ENCODE data around the gene UBR2. TPM values are rescaled to one million over a fixed set of nuclear protein-coding genes. Genes with fewer than 3 reads are reported as not detected.

The UBR2 gene
- total RNA-seq, result 10 to 100 TPM; 41.1 to 47.6 (median 44.8) TPM
- total RNA-seq (2013), result 46.3 TPM
- 56.4 to 239 (median 135) reads per million in 29 experiments for total RNA-seq

GRCh38 chr6:42563697-42564505 is at the start of gene UBR2:
Gene UBR2, plus strand, starts transcription at chr6:42564029. Its CDS starts 291 bp downstream, at chr6:42564320.
- Histone ChIP-seq H3K27me3 (replicated peaks in 1 of 2; ENCODE audit: control insufficient read depth in 2 of 2, extremely low read depth in 1 of 2, insufficient read depth in 2 of 2, low read length in 1 of 2) (no peaks in the 10 kb centered on the region), H3K27ac (ENCODE audit: low read length) (peak within 1 kb of the TSS; percentile 93), H3K36me3 (ENCODE audit: control insufficient read depth in 2 of 2, extremely low read depth in 1 of 2, insufficient read depth in 1 of 2, low read length in 1 of 2) (no peaks in the 10 kb centered on the region), H3K4me1 (ENCODE audit: control insufficient read depth in 1 of 2, extremely low read depth in 1 of 2, insufficient read depth in 2 of 2, low read length in 2 of 2) (peaks cover 15 to 26% of the 10 kb centered on the region in 2 experiments), H3K4me3 (ENCODE audit: control insufficient read depth in 1 of 2, extremely low read depth in 1 of 2, low read length in 1 of 2) (peak within 1 kb of the TSS; percentile 94 to 100), H3K9me3 (no peaks in the 10 kb centered on the region)
- ATAC-seq (replicated peaks in 1 of 4), result peak; percentile 96 to 98 (median 96)
- POLR2A ChIA-PET, result interaction anchor here in 1 of 2 donors (0.5 to 0.9 kb wide), 4 partner anchors 136 to 1082 kb away, joined by 3 to 4 read pairs (median 4); no protein-coding TSS in a partner anchor
- H3K4me1 Mint-ChIP-seq, result peaks cover 36 to 44% (median 39%) of the 10 kb centered on the region in 3 donors
- H3K9me3 Mint-ChIP-seq, result no peaks in the 10 kb centered on the region
- CTCF ChIA-PET, result interaction anchor here (0.5 to 3.6 kb wide), 13 partner anchors 8 to 580 kb away, joined by 3 to 21 read pairs (median 3); no protein-coding TSS in a partner anchor
- peak within 1 kb of the TSS; percentile 93 to 99 (median 96) for H3K4me3 Mint-ChIP-seq
- WGBS (ENCODE audit: insufficient coverage), result under 1% methylated on average over 43 of the region's 50 CpGs
- peak within 1 kb of the TSS; percentile 90 to 93 for H3K27ac Mint-ChIP-seq
- H3K36me3 Mint-ChIP-seq, result peaks cover 5% of the 10 kb centered on the region
- peak; percentile 77 to 96 (median 88) for DNase-seq
- H3K27me3 Mint-ChIP-seq, result peaks cover 0 to 3% of the 10 kb centered on the region in 2 donors

GRCh38 chr6:42514745-42515144 is 49.1 kb upstream of the UBR2 start:
- Histone ChIP-seq H3K4me1 (ENCODE audit: control insufficient read depth in 1 of 2, extremely low read depth in 1 of 2, insufficient read depth in 2 of 2, low read length in 2 of 2) (no peaks in the 10 kb centered on the region), H3K36me3 (ENCODE audit: control insufficient read depth in 2 of 2, extremely low read depth in 1 of 2, insufficient read depth in 1 of 2, low read length in 1 of 2) (no peaks in the 10 kb centered on the region), H3K9me3 (no peaks in the 10 kb centered on the region), H3K27ac (ENCODE audit: low read length) (no peak overlapping the region), H3K27me3 (replicated peaks in 1 of 2; ENCODE audit: control insufficient read depth in 2 of 2, extremely low read depth in 1 of 2, insufficient read depth in 2 of 2, low read length in 1 of 2) (no peaks in the 10 kb centered on the region), H3K4me3 (ENCODE audit: control insufficient read depth in 1 of 2, extremely low read depth in 1 of 2, low read length in 1 of 2) (no peak overlapping the region)
- Mint-ChIP-seq H3K9me3 (peaks cover under 1% of the 10 kb centered on the region in 3 donors), H3K36me3 (no peaks in the 10 kb centered on the region), H3K27me3 (no peaks in the 10 kb centered on the region), H3K27ac (no peak overlapping the region), H3K4me1 (no peaks in the 10 kb centered on the region), H3K4me3 (no peak overlapping the region)
- ChIA-PET POLR2A (no interaction called here), CTCF (no interaction called here)
- 83% methylated on average over 1 of the region's 1 CpG for WGBS (ENCODE audit: insufficient coverage)
- DNase-seq, result no peak
- no peak for ATAC-seq (replicated peaks in 1 of 4)

DNA sequence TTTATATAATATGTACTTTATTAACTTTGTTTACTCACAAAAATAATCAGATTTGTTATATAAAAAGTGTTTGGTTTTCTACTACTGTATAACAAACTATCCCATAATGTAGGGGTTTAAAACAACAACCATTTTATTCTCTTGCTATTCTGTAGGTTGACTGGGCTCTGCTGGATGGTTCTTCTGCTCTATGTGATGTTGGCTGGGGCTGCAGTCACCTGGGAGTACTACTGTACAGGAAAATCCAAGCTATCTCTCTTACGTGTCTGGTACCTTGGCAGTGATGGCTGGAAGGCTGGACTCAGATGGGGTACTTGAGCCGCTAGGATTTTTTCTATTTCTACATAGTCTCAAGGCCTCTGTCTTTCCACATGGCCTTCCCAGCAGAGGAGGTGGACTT is 44.0 kb upstream of the UBR2 start:
- Mint-ChIP-seq H3K27me3 (no peaks in the 10 kb centered on the region), H3K27ac (no peak overlapping the region), H3K36me3 (no peaks in the 10 kb centered on the region), H3K4me1 (peaks cover 0 to 1% (median 0%) of the 10 kb centered on the region in 3 donors), H3K4me3 (no peak overlapping the region), H3K9me3 (peaks cover 5 to 7% (median 6%) of the 10 kb centered on the region in 3 donors)
- Histone ChIP-seq H3K4me3 (ENCODE audit: control insufficient read depth in 1 of 2, extremely low read depth in 1 of 2, low read length in 1 of 2) (no peak overlapping the region), H3K27ac (ENCODE audit: low read length) (no peak overlapping the region), H3K4me1 (ENCODE audit: control insufficient read depth in 1 of 2, extremely low read depth in 1 of 2, insufficient read depth in 2 of 2, low read length in 2 of 2) (no peaks in the 10 kb centered on the region), H3K9me3 (no peaks in the 10 kb centered on the region), H3K27me3 (replicated peaks in 1 of 2; ENCODE audit: control insufficient read depth in 2 of 2, extremely low read depth in 1 of 2, insufficient read depth in 2 of 2, low read length in 1 of 2) (no peaks in the 10 kb centered on the region), H3K36me3 (ENCODE audit: control insufficient read depth in 2 of 2, extremely low read depth in 1 of 2, insufficient read depth in 1 of 2, low read length in 1 of 2) (no peaks in the 10 kb centered on the region)
- ChIA-PET POLR2A (interaction anchor here in 1 of 2 donors (0.6 kb wide), 1 partner anchor 61 kb away, joined by 3 read pairs; no protein-coding TSS in a partner anchor), CTCF (interaction anchor here in 1 of 2 donors (0.9 kb wide), 1 partner anchor 28 kb away, joined by 3 read pairs; no protein-coding TSS in a partner anchor)
- DNase-seq (no peak), ATAC-seq (replicated peaks in 1 of 4) (no peak)
- no CpG with 5 or more reads among the region's 2 CpGs for WGBS (ENCODE audit: insufficient coverage)

- H3K27me3 ChIP-seq (replicated peaks in 1 of 2; ENCODE audit: control insufficient read depth in 2 of 2, extremely low read depth in 1 of 2, insufficient read depth in 2 of 2, low read length in 1 of 2), result no peaks in the 10 kb centered on the region
- H3K4me1 ChIP-seq (ENCODE audit: control insufficient read depth in 1 of 2, extremely low read depth in 1 of 2, insufficient read depth in 2 of 2, low read length in 2 of 2), result no peaks in the 10 kb centered on the region
- CTCF ChIA-PET, result interaction anchor here in 1 of 2 donors (0.5 to 0.9 kb wide), 2 partner anchors 19 to 27 kb away, joined by 3 read pairs; no protein-coding TSS in a partner anchor
- 24% methylated on average over 3 of the region's 6 CpGs for whole genome bisulfite sequencing (ENCODE audit: insufficient coverage)
- H3K9me3 ChIP-seq, result no peaks in the 10 kb centered on the region
- DNase-seq, result no peak
- H3K4me1 Mint-ChIP-seq, result peaks cover 0 to 1% (median 0%) of the 10 kb centered on the region in 3 donors
- H3K36me3 ChIP-seq (ENCODE audit: control insufficient read depth in 2 of 2, extremely low read depth in 1 of 2, insufficient read depth in 1 of 2, low read length in 1 of 2), result no peaks in the 10 kb centered on the region
- ATAC-seq (replicated peaks in 1 of 4), result no peak
- H3K27ac ChIP-seq (ENCODE audit: low read length), result no peak overlapping the region
- no peak overlapping the region for H3K27ac Mint-ChIP-seq
- H3K36me3 Mint-ChIP-seq, result no peaks in the 10 kb centered on the region
- peaks cover 5 to 7% (median 6%) of the 10 kb centered on the region in 3 donors for H3K9me3 Mint-ChIP-seq
- H3K4me3 Mint-ChIP-seq, result no peak overlapping the region
- no peaks in the 10 kb centered on the region for H3K27me3 Mint-ChIP-seq
- no peak overlapping the region for H3K4me3 ChIP-seq (ENCODE audit: control insufficient read depth in 1 of 2, extremely low read depth in 1 of 2, low read length in 1 of 2)
- POLR2A ChIA-PET, result interaction anchor here (0.6 kb wide), 2 partner anchors 52 to 147 kb away, joined by 3 to 4 read pairs; no protein-coding TSS in a partner anchor
Measured at GRCh38 chr6:42520786-42521607, 42.8 kb upstream of the UBR2 start.

DNA sequence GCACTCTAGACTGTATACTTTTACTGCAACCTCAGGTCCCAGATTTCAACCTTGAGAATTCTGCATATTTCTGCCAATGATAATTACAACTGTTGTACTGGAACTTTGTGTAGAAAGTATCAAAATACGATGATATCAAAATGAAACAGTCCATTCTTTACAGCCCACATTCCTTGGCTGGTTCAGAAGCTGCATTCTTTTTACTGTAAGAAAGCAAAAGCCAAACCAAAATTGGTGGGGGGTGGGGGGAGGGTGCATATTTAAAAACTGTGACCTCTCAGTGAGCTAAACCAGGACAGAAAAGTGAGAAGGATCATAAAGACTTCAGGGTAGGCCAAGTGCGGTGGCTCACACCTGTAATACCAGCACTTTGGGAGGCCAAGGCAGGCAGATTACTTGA is 41.8 kb upstream of the UBR2 start:
- WGBS (ENCODE audit: insufficient coverage), result no CpG with 5 or more reads among the region's 2 CpGs
- Histone ChIP-seq H3K4me1 (ENCODE audit: control insufficient read depth in 1 of 2, extremely low read depth in 1 of 2, insufficient read depth in 2 of 2, low read length in 2 of 2) (no peaks in the 10 kb centered on the region), H3K4me3 (ENCODE audit: control insufficient read depth in 1 of 2, extremely low read depth in 1 of 2, low read length in 1 of 2) (no peak overlapping the region), H3K9me3 (no peaks in the 10 kb centered on the region), H3K36me3 (ENCODE audit: control insufficient read depth in 2 of 2, extremely low read depth in 1 of 2, insufficient read depth in 1 of 2, low read length in 1 of 2) (no peaks in the 10 kb centered on the region), H3K27me3 (replicated peaks in 1 of 2; ENCODE audit: control insufficient read depth in 2 of 2, extremely low read depth in 1 of 2, insufficient read depth in 2 of 2, low read length in 1 of 2) (no peaks in the 10 kb centered on the region), H3K27ac (ENCODE audit: low read length) (no peak overlapping the region)
- Mint-ChIP-seq H3K27me3 (no peaks in the 10 kb centered on the region), H3K36me3 (no peaks in the 10 kb centered on the region), H3K4me1 (peaks cover 0 to 1% (median 0%) of the 10 kb centered on the region in 3 donors), H3K9me3 (peaks cover 5 to 7% (median 6%) of the 10 kb centered on the region in 3 donors), H3K4me3 (no peak overlapping the region), H3K27ac (no peak overlapping the region)
- CTCF ChIA-PET, result interaction anchor here in 1 of 2 donors (0.7 kb wide), 1 partner anchor 162 kb away, joined by 4 read pairs; no protein-coding TSS in a partner anchor
- POLR2A ChIA-PET, result no interaction called here
- ATAC-seq (replicated peaks in 1 of 4) (no peak), DNase-seq (no peak)
